22Rv1 (cell line): Measurements from ENCODE around the gene ACTR3.

Experiments used
- ZFX ChIP-seq: fragments of 450-650 bp; IDR thresholded peaks from 2 replicates; pipeline ENCODE4 v1.6.1; 2017; ENCODE audit warnings: antibody characterized with exemption, borderline replicate concordance
- TF ChIP-seq, protein P1 (sequence below): fragments of 450-650 bp; IDR thresholded peaks from 2 replicates; pipeline ENCODE4 v1.5.1; 2017; ENCODE audit warnings: mild to moderate bottlenecking

DNA sequence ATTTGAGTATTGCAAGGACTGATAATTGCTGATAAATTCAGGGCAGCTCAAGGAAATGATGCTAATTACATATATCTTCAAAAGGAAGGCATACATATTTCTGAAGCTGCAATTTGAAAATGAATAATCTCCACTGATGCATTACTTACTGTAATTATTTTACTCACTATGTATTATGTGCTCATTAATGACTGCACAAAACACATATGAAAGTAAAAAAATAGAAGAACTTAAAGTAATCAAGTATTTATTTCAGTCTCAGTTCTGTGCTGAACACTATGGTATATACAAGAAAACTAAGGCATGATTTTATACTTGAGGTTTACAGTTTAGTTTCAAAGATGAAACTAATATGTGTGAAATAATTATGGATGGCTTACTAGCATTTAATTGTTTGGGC is 9.3 kb downstream of the ACTR3 start:
- TF ChIP-seq, protein P1, sequence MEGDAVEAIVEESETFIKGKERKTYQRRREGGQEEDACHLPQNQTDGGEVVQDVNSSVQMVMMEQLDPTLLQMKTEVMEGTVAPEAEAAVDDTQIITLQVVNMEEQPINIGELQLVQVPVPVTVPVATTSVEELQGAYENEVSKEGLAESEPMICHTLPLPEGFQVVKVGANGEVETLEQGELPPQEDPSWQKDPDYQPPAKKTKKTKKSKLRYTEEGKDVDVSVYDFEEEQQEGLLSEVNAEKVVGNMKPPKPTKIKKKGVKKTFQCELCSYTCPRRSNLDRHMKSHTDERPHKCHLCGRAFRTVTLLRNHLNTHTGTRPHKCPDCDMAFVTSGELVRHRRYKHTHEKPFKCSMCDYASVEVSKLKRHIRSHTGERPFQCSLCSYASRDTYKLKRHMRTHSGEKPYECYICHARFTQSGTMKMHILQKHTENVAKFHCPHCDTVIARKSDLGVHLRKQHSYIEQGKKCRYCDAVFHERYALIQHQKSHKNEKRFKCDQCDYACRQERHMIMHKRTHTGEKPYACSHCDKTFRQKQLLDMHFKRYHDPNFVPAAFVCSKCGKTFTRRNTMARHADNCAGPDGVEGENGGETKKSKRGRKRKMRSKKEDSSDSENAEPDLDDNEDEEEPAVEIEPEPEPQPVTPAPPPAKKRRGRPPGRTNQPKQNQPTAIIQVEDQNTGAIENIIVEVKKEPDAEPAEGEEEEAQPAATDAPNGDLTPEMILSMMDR = no peak
- no peak for TF ChIP-seq ZFX
